GM21447 (cell line): ENCODE results near the gene PLK5.
"Not testable (repeated sequence)": the region's sequence is repeated elsewhere in the genome, so short reads cannot be mapped to it uniquely, and the experiment has no call there.

Experiments used
- ATAC-seq: cut with Tn5 transposase; IDR thresholded peaks from one replicate; pipeline ENCODE4 v1.9.1; 2021; ENCODE audit not compliant: unreplicated experiment

Gene PLK5

DNA sequence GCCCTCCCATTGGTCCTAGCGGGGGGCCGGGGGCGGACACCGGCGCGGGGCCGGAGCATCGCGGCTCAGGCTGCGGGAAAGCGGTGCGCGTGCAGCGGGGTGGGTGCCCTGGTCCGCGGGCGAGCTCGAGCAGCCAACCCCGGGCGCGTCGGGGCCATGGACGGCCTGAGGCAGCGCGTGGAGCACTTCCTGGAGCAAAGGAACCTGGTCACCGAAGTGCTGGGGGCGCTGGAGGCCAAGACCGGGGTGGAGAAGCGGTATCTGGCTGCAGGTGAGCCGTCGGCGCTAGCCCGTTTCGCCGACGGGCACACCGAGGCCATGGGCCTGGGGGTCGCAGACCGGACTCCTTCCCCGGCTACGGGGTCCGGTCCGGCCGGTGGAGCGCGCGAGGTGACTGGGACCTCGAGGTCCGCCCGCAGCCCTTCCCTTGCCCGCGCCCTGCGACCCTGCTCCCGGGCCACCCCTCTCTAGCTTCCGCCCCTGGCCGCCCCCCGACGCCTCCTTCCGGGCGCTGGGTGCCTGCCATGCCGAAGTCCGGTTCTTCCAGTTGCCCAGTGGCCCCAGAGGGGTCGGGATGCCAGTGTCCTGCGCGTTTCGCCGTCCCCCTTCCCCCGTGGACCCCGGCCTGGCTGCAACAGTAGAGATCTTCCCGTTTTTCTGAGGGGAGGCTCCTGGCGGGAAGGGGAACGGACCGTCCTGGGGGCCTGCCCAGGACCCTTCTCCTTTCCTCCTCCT is 32.6 kb upstream of the PLK5 start, which contains the start of gene REEP6:
TSS of gene REEP6 (plus strand) at position 68 of the 735 bp plus-strand sequence. CDS start at position 157, 89 bp downstream.
- ATAC-seq = no peak

DNA sequence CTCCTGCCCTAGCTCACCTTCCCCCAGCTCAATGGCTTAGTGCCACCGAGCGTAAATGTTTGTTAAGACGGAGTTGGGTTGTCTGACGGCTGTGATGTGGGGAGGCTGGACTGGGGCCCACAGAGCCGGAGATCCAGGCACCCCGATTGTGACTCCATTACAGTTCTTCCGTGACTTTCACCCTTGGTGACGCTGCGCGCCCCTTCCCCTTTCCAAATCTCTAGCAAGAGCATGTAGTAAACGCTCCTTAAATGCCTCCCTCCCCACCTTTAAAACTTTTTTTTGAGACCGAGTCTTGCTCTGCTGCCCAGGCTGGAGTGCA is 32.1 kb upstream of the PLK5 start:
- no peak for ATAC-seq

DNA sequence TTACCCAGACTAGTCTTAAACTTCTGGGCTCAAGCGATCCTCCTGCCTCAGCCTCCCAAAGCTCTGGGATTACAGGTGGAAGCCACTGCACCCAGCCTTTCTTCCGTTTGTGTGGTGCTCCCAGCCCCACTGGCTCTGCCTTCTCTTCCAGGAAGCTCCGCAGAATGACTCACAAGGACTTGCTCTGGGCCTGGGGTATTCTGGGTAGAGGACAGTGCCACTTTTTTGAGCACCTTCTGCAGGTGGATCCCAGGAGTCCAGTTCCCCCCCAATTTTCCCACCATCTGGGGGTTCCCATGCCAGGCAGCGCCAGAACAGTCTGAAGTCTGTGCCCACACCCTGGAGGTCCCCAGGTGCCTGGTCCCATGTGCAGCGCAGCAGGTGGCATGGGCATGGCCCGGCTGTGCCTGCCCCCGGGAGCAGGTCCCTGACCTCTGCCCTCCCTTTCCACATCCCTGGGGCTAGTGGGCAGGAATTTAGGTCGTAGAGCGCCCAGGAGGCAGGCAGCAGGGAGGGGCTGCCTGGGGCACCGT is 31.3 kb upstream of the PLK5 start:
- ATAC-seq = no peak

DNA sequence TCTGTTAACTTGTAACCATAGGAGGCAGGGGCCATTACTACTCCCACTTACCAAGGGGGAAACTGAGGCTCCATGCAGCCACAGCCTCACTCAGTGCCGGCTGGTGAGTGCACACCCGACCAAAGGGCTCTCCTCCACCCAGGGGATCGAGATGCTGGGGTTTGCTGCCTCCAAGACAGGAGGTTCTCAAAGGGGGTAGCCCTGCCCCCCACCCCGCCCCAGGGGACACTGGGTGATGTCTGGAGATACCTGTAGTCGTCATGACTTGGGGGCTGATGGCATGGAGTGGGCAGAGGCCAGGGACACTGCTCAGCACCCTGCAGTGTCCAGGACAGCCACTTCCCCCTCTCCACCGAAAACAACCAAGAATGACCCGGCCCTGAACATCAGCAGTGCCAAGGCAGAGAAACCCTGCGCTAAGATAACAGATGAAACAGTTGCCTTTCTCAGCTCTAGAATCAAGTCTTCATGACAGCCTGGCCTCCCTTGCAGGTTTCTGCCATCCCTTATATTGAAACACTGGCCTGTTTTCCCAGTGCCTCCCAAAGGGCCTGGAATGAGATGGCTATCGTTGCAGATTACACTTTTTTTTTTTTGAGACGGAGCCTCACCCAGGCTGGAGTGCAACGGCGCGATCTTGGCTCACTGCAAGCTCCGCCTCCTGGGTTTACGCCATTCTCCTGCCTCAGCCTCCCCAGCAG is 29.6 kb upstream of the PLK5 start:
- no peak for ATAC-seq

DNA sequence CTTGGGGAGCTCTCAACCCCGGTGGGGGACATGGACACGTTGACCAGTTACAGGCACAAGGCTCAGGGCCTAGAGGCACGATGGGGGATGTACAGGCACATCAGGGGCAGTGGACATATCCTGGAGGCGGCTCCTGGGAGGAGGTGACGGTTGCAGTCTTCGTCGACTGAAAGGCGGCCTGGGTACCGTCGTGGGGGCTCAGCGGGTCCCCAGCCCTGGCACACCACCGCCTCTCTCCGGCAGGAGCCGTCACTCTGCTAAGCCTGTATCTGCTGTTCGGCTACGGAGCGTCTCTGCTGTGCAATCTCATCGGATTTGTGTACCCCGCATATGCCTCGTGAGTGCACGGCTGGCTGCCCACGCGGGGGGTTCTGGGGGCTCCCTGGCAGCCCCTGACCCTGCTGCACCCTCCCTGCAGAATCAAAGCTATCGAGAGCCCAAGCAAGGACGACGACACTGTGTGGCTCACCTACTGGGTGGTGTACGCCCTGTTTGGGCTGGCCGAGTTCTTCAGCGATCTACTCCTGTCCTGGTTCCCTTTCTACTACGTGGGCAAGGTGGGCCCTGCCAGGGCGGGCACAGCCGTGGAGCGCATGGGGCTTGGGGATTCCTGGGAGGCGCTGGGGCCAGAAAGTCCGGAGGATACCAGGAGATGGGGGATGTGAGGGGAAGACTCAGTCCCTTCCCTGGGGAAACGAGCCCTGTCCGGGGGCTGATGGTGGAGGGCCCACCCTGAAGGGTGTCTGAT is 28.7 kb upstream of the PLK5 start:
- ATAC-seq = no peak

DNA sequence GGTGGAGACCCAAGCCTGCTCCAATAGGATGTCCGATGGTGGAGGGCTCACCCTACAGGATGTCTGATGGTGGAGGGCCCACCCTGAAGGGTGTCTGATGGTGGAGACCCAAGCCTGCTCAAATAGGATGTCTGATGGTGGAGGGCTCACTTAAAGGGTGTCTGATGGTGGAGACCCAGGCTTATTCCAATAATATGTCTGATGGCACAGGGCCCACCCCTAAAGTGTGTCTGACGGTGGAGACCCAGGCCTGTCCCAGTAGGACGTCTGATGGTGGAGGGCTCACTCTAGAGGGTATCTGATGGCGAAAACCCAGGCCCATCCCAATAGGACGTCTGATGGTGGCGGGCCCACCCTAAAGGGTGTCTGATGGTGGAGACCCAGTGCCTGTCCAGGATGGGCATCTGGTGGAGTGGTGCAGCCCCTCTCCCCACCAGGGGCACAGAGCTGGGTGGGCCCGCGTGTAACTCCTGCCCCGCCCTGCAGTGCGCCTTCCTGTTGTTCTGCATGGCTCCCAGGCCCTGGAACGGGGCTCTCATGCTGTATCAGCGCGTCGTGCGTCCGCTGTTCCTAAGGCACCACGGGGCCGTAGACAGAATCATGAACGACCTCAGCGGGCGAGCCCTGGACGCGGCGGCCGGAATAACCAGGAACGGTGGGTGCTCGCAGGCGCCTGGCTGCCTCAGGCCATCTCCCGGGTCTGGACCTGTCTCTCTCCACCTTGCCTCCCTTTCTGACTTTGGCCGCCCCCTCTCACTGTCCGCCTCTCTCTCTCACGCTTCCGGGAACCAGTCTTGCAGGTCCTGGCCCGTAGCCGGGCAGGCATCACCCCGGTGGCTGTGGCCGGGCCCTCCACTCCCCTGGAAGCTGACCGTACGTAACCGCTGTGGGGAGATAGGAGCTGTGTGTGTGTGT is 27.8 kb upstream of the PLK5 start:
- ATAC-seq = no peak

DNA sequence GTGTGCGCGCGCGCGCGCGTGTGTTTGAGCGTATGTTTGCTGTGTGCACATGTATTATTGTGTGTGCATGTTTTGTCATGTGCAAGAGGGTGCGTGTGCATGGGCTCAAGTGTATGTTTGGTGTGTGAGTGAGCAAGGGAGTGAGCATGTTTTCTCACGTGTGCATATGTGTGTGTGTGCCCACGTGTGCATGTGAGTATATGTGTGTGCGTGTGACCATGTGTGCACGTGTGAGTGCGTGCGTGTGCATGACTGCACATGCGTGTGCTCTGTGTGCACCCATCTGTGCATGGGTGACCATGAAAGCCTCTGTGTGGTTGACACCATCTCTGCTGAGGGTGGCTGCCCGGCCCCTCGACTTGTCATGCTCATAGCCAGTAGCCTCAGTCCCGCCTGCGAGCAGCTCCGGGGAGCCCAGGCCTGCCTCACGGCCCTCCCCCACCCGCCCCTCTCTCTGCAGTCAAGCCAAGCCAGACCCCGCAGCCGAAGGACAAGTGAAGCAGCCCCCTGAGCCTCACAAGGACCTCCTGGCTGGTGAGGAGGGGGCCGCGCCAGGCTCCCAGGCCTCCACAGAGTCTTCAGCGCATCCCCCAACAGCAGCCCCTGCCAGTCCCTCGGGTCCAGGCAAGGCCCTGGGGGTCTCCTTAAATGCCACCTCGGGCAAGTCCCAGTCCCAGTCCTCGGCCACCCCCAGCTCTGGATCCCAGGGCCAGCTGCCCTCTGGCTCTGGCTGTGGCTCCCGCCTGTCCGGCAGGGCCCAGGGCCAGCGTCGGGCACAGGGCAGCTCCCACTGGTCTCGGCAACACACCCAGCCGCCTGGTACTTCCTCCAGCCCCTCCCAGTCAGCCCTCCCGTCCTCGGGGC is 26.9 kb upstream of the PLK5 start:
- ATAC-seq = no peak

DNA sequence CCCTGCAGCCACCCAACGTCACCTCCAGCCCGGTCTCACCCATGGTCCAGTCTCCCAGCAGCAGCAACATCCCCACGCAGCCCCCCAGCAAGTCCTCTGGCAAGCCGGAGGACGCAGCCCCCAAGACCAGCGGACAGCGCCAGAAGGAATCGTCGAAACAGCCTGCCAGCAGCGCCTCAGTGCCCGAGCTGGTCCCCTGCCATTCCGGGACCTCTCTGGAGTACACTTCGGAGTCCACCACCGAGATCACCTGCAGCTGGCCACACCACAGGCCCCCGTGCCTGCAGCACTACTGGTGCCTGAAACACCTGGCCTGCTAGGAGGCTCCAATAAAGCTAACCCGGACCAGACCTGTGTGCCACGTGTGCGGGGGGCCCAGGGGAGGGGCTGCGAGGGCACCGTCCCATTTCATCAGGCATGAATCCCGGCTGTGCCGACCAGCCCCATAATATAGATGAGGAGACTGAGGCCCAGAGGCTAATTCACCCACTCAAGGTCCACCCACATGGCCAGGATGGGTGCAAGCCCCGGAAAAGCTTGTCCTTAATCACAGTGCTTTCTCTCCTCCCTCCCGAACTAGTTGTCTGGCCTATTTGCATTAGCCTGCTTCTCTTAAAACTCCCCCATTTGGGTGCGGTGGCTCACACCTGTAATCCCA is 26.2 kb upstream of the PLK5 start:
- no peak for ATAC-seq

DNA sequence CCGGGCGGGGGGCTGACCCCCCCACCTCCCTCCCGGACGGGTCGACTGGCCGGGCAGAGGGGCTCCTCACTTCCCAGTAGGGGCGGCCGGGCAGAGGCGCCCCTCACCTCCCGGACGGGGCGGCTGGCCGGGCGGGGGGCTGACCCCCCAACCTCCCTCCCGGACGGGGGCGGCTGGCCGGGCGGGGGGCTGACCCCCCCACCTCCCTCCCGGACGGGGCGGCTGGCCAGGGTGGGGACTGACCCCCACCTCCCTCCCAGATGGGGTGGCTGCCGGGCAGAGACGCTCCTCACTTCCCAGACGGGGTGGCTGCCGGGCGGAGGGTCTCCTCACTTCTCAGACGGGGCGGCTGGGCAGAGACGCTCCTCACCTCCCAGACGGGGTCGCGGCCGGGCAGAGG is 24.6 kb upstream of the PLK5 start:
- not testable (repeated sequence) for ATAC-seq

DNA sequence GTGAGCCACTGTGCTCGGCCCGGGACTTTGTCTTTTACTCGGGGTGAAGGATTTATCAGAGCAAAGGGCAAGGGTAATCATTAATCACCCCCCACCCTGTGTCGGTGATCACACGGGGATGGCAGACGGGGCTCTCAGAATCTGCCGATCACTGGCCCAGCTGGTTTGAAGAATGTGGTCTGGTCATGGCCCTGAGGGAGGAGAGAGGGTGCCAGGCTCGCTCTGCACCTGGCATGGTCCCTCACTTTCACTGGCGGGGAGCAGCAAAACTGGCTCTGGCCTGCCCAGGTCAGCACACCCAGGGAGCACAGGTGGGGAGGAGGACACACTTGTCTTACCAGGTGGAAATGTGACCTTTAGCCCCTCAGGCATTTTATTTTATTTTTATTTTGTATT is 22.7 kb upstream of the PLK5 start:
- ATAC-seq = no peak

DNA sequence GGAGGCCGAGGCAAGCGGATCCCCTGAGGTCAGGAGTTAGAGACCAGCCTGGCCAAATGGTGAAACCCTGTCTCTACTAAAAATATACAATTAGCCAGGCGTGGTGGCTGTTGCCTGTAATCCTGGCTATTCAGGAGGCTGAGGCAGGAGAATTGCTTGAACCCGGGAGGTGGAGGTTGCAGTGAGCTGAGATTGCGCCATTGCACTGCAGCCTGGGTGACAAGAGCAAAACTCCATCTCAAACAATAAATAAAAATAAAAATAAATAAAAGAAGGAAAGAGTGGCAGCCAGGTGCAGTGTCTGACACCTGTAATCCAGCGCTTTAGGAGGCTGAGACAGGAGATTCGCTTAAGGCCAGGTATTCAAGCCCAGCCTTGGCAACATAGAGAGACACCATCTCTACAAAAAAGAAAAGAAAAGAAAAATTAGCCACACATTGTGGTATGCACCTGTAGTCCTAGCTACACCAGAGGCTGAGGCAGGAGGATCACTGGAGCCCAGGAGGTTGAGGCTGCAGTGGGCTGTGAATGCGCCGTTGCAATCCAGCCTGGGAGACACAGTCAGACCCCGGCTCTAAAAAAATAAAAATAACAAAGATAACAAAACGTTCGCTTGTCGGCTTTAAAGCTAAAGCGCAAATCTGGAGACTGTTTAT is 21.3 kb upstream of the PLK5 start:
- no peak for ATAC-seq

DNA sequence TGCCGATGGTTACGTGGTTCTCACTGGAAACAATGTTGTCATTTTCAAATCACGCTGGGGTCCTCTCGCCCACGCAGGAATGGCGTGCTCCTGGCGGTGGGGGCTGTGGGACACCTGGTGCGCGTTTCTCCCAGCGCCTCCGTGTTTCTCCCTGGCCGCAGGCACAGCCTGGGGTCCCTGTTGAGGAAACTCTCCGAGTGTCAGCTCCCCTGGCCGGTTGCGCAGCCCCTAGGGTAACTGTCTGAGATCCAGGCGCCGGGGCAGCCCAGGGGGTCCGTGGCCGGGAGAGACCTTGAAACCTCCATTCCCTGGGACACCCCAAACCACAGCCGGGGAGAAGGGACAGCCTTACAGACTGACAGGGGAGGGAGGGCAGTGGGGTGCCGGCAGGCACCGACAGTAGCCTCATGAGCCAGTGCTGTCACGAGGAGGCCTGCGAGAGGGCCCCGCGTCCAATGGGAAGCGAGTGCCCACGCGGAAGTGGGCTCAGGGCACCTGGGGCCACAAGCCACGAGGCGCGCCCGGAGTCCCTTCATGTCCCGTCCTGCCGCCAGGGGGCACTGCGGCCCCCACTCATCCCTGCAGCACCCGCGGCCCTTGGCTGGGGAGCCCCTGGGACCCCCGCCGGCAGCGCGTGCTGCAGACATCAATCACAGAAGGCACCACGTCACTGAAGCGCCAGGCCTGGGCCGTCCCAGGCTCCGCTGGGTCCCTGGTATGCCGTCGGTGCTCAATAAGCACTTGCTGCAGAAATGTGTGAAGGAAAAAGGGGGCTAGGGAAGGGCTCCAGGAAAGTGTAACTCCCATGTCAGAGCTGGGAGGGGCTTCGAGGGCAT is 20.6 kb upstream of the PLK5 start:
- ATAC-seq = no peak

DNA sequence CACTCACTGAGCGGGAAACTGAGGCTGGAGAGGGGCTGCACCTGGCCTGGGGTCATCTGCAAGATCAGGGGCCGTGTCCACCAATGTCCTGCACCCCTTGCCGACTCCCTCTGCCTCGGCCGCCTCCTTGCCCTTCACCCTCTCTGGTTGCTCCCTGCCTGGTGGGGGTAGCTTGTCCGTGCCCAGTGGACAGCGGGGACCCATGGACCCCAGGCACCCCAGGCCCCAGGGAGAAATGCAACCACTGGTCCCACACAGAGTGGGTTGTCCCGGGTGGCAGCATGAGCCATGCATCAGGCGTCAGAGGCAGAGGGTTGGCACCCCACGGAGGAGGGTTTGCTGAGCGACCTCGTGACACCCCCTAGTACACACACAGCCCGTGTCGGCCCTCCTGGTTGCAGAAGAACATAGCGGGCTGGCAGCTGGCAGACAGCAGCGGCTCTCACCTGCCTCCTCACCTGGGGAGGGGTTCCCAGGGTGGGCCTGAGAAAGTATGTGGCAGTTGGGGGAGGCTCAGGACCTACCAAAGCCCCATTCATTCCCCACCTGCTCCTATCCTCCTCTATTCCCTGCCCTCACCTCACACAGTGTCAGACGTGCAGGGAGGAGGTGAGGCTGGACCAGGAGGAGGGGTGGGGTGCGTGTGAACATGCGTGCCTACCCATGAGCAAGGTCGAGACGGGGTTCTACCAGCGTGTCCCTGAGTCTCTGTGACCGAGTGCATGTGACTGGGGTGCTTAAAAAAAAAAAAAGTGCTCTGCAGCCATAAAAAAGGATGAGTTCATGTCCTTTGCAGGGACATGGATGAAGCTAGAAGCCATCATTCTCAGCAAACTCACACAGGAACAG is 19.7 kb upstream of the PLK5 start:
- no peak for ATAC-seq

DNA sequence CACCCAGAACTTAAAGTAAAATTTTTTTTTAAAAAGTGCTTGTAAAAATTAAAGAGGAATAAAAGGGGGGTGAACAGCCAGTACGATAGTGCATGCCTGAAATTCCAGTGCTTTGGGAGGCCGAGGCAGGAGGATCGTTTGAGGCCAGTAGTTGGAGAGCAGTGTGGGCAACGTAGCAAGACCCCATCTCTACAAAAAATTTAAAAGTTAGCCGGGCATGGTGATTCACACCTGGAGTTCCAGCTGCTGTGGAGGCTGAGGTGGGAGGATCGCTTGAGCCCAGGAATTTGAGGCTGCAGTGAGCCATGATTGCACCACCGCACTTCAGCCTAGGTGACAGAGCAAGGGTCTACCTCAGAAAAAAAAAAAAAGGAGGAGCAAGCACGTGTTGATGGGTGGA is 18.9 kb upstream of the PLK5 start:
- no peak for ATAC-seq

DNA sequence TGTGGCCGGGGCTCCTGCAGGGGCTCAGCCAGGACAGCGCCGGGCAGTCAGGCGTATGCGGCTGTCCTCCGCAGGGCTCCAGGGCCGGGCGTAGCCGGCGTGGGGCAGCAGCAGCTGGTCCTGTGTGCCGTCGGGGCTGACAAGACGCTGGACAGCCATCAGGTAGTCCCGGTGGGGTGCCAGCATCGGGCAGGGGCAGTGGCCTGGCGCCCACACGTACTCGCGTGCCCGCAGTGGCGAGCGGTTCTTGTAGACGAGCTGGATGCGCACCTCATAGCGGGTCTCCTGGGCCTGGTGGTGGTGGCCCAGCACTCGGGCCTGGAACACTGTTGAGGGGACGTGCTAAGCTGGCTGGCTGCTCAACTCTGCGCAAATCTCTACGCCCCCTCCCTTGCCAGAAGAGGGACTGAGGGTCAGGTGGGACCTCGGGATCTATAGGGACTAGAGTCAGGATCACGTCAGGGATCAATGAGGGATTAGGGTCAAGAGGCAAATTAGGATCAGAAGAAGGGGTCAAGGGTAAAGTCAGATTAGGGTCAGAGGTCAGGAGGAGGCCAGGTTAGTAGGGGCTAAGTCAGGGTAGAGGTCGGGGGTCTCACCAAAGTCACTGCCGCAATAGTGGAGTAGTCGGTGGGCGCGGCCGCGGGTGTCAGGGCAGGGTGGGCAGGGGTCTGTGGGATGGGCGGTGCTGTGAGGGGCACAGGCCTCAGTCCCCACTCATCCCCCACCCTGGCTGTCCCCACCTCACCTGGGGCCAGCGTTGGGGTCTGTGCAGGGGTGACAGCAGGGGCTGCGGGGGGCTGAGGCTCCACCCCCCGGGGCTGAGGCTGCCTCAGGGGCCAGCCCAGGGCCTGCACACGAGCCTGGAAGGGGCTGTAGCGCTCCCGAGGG is 17.6 kb upstream of the PLK5 start:
- ATAC-seq = no peak

DNA sequence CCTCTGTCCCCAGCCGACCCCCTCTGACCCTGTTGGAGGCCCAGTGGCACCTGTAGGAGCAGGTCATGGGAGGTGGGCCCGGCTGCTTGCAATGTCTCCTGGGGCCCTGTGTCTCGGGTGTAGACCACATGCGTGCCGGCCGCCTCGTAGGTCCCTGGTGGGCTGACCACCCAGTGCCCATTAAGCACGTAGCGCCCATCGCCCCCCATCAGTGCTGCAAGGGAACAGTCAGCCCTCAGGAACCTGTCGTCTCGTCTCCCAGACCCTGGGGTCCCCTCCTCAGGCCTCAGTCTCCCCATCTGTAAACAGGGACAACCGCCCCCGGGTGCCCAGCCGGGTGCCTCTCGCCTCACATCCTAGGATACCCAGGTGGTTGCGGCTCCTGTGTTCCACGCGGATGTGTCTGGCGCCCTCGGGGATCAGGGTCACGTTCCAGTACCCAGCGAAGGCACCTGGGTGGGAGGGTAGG is 16.7 kb upstream of the PLK5 start:
- no peak for ATAC-seq
